K562 (cell line): ENCODE results near the gene ANKRD33. TPM values are rescaled to one million over a fixed set of nuclear protein-coding genes. Genes with fewer than 3 reads are reported as not detected.

Experiments
- AFF4 ChIP-seq: sonication (generic); formaldehyde crosslinking; IDR thresholded peaks from 2 replicates; pipeline ENCODE4 v1.8.0; 2023; ENCODE audit warnings: mild to moderate bottlenecking, missing genetic modification reagents
- NFE2L1 ChIP-seq: fragments of 450-650 bp; IDR thresholded peaks from 2 replicates; pipeline ENCODE4 v1.6.1; 2016; ENCODE audit warnings: missing genetic modification characterization, low read depth, mild to moderate bottlenecking, missing compliant biosample characterization, moderate library complexity, borderline replicate concordance
- NR3C1 ChIP-seq: sonication (generic); formaldehyde crosslinking; IDR thresholded peaks from 2 replicates; pipeline ENCODE4 v1.8.1; 2022; ENCODE audit warnings: missing genetic modification reagents
- NUFIP1 ChIP-seq: fragments of 450-650 bp; IDR thresholded peaks from 2 replicates; pipeline ENCODE4 v1.6.1; 2018; ENCODE audit not compliant: partially characterized antibody
- RFX7 ChIP-seq: fragments of 250-450 bp; sonication (Bioruptor Pico); IDR thresholded peaks from 2 replicates; pipeline ENCODE4 v1.5.1; 2021; ENCODE audit warnings: mild to moderate bottlenecking
- TFAP4 ChIP-seq: sonication (generic); formaldehyde crosslinking; IDR thresholded peaks from 2 replicates; pipeline ENCODE4 v1.8.0; 2022; ENCODE audit warnings: missing genetic modification reagents, mild to moderate bottlenecking, moderate library complexity, borderline replicate concordance
- ZNF384 ChIP-seq: IDR thresholded peaks from 2 replicates; pipeline ENCODE4 v1.6.1; 2012; ENCODE audit warnings: low read depth, low read length, improper control_type of control experiment
- ZNF778 ChIP-seq: fragments of 450-650 bp; formaldehyde crosslinking; IDR thresholded peaks from 2 replicates; pipeline ENCODE4 v1.4.0; 2020; ENCODE audit warnings: mild to moderate bottlenecking, moderate library complexity
- polyA plus RNA-seq, 8 experiments: library from polyadenylated mRNA; depleted of rRNA in 4 of 8; stranded (reverse) in 5 of 8; unstranded in 3 of 8; fragments of >200 nt; fragmentation: Nextera tagmentation in 2 of 8; fragmentation: Illumina TruSeq in 1 of 8; extraction: Ambion mirVana in 2 of 8; extraction: Trizol in 1 of 8; gene quantifications; 2 replicates each; pipeline versions ENCODE4 v1.2.1 to v1.2.3, GENCODE V29; 2011 to 2014; ENCODE audit warnings: inconsistent platforms in 1 of 8, missing spikeins in 1 of 8
- total RNA-seq, 7 experiments: library from RNA; depleted of rRNA in 6 of 7; stranded (reverse); fragments of >200 nt in 6 of 7; fragmentation: Illumina TruSeq in 2 of 7; extraction: Trizol in 2 of 7; gene quantifications; 2 replicates each; pipeline versions ENCODE4 v1.2.1 to v1.2.3, GENCODE V29; 2011 to 2021; ENCODE audit warnings: low replicate concordance in 1 of 7
- TF ChIP-seq, protein P1 (sequence below), 2 experiments: fragments of 450-650 bp; formaldehyde crosslinking in 1 of 2; IDR thresholded peaks; 2 replicates each; pipeline versions ENCODE4 v1.4.0 to v1.6.1; 2014 to 2020; ENCODE audit warnings: mild to moderate bottlenecking in 2 of 2, borderline replicate concordance in 1 of 2, low read depth in 1 of 2
- TF ChIP-seq, protein P2 (sequence below), 3 experiments: IDR thresholded peaks in 2 of 3; conservative IDR thresholded peaks in 1 of 3; 2 replicates each; pipeline ENCODE4 v1.5.1; 2011 to 2012; ENCODE audit warnings: low read length in 3 of 3, mild to moderate bottlenecking in 3 of 3, control low read depth in 2 of 3, improper control_type of control experiment in 1 of 3, inconsistent platforms in 1 of 3, low read depth in 1 of 3, mixed read lengths in 1 of 3, moderate library complexity in 1 of 3; ENCODE audit not compliant: insufficient read depth in 2 of 3

Gene ANKRD33
- total and polyA plus RNA-seq, 9 of the 15 experiments (the other 6 are each of a cell fraction or from before 2014, with no cell fraction given): 0.04 to 0.11 (median 0.07) TPM; not detected in 4

DNA sequence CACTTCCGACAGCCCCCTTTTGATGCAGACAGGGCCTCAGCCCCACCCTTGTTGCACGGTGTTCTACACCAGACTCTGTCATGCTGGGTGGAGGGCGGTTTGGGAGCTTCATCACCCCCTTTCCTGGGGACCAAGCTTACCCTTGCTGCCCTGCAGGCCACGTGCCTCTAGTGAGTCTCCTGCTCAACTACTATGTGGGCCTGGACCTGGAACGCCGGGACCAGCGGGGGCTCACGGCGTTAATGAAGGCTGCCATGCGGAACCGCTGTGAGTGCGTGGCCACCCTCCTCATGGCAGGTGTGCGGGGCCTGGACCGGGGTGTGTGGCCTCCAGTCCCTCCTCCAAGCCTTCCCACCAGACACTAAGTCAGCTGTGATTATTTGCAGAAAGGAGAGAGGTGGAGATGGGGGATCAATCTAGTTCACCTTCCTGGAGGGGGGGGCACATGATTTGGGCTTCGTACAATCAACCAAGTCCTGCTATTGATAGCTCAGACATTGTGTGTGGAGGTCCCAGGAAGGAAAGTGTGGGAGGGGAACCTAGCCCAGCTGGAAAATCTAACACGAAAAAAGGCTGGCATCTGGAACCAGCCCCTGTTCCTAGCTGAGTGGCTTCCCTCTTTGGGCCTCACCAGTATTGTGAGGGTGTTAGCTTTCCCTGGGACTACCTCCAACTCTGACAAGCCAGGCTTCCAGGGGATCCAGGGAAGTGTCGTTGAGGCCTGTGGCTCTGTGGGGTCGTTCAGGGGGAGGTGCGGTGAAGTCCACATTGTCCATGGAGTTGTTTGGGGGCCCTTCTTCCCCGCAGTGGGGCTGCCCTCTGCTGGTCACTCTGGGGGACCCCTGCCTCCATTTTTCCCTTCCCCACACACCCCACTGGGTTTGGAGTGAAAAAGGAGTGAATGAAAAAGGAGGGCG is 1.6 kb downstream of the ANKRD33 start (continued):
- TF ChIP-seq ZNF778 (no peak), NFE2L1 (tag) (no peak), TFAP4 (0 out of 2 replicates have a peak, but pooled peaks have one; percentile 13), RFX7 (CRISPR knock-in tag) (no peak), NR3C1 (no peak), ZNF384 (no peak), NUFIP1 (no peak), AFF4 (CRISPR knock-in tag) (no peak)
- TF ChIP-seq, protein P1, sequence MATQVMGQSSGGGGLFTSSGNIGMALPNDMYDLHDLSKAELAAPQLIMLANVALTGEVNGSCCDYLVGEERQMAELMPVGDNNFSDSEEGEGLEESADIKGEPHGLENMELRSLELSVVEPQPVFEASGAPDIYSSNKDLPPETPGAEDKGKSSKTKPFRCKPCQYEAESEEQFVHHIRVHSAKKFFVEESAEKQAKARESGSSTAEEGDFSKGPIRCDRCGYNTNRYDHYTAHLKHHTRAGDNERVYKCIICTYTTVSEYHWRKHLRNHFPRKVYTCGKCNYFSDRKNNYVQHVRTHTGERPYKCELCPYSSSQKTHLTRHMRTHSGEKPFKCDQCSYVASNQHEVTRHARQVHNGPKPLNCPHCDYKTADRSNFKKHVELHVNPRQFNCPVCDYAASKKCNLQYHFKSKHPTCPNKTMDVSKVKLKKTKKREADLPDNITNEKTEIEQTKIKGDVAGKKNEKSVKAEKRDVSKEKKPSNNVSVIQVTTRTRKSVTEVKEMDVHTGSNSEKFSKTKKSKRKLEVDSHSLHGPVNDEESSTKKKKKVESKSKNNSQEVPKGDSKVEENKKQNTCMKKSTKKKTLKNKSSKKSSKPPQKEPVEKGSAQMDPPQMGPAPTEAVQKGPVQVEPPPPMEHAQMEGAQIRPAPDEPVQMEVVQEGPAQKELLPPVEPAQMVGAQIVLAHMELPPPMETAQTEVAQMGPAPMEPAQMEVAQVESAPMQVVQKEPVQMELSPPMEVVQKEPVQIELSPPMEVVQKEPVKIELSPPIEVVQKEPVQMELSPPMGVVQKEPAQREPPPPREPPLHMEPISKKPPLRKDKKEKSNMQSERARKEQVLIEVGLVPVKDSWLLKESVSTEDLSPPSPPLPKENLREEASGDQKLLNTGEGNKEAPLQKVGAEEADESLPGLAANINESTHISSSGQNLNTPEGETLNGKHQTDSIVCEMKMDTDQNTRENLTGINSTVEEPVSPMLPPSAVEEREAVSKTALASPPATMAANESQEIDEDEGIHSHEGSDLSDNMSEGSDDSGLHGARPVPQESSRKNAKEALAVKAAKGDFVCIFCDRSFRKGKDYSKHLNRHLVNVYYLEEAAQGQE (IDR thresholded peaks at IDR 0.05; ENCODE audit: borderline replicate concordance): peak; percentile 39; the same call in 1 of the 2 replicates
- TF ChIP-seq, protein P1 (CRISPR knock-in tag; IDR thresholded peaks at IDR 0.05; ENCODE audit: low read depth): no peak
- TF ChIP-seq, protein P2, sequence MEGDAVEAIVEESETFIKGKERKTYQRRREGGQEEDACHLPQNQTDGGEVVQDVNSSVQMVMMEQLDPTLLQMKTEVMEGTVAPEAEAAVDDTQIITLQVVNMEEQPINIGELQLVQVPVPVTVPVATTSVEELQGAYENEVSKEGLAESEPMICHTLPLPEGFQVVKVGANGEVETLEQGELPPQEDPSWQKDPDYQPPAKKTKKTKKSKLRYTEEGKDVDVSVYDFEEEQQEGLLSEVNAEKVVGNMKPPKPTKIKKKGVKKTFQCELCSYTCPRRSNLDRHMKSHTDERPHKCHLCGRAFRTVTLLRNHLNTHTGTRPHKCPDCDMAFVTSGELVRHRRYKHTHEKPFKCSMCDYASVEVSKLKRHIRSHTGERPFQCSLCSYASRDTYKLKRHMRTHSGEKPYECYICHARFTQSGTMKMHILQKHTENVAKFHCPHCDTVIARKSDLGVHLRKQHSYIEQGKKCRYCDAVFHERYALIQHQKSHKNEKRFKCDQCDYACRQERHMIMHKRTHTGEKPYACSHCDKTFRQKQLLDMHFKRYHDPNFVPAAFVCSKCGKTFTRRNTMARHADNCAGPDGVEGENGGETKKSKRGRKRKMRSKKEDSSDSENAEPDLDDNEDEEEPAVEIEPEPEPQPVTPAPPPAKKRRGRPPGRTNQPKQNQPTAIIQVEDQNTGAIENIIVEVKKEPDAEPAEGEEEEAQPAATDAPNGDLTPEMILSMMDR (IDR thresholded peaks at IDR 0.05 in 2 of 3, conservative IDR thresholded peaks at IDR 0.05 in 1 of 3; ENCODE audit: insufficient read depth in 2 of 3, low read depth in 1 of 3, low read length in 3 of 3): peak; percentile 51 to 65 (median 57); a peak in 5 of 6 replicates
